Upper lobe of left lung (tissue), 6 donors: Measurements from ENCODE around the gene LNX1. TPM values are rescaled to one million over a fixed set of nuclear protein-coding genes. Genes with fewer than 3 reads are reported as not detected.

Experiments used
- ATAC-seq, 2 donors: fragments of 200-7000 bp; cut with Tn5 transposase; one replicate each; pipeline ENCODE4 v1.9.1; 2022; ENCODE audit warnings: mild to moderate bottlenecking in 2 of 2, moderate library complexity in 2 of 2; ENCODE audit not compliant: low FRiP score in 2 of 2
- DNase-seq, 2 donors: peaks; one replicate each; pipeline ENCODE4 v3.0.0-alpha.2; 2019 to 2020
- H3K27ac ChIP-seq, 4 donors: fragments of 200-600 bp; sonication (generic); one replicate each; pipeline ENCODE4 v1.5.1; 2016 to 2019
- H3K27me3 ChIP-seq, 4 donors: fragments of 200-600 bp; sonication (generic); one replicate each; pipeline ENCODE4 v1.5.1; 2017 to 2019
- H3K36me3 ChIP-seq, 4 donors: fragments of 200-600 bp; sonication (generic); one replicate each; pipeline ENCODE4 v1.5.1; 2016 to 2019
- H3K4me1 ChIP-seq, 4 donors: fragments of 200-600 bp; sonication (generic); one replicate each; pipeline ENCODE4 v1.5.1; 2018 to 2019
- H3K4me3 ChIP-seq, 4 donors: fragments of 200-600 bp; sonication (generic); one replicate each; pipeline ENCODE4 v1.5.1; 2017 to 2019; ENCODE audit warnings: mild to moderate bottlenecking in 2 of 4, moderate library complexity in 1 of 4
- H3K9me3 ChIP-seq, 4 donors: fragments of 200-600 bp; sonication (generic); one replicate each; pipeline ENCODE4 v1.5.1; 2018 to 2019
- EP300 ChIP-seq, 4 donors: sonication (generic); formaldehyde crosslinking; IDR thresholded peaks; one replicate each; pipeline ENCODE4 v1.5.1; 2017; ENCODE audit warnings: antibody characterized with exemption in 4 of 4, control low read depth in 2 of 4
- POLR2A ChIP-seq, 4 donors: fragments of 450-650 bp; IDR thresholded peaks; one replicate each; pipeline ENCODE4 v1.5.1; 2016 to 2017; ENCODE audit warnings: antibody characterized with exemption in 4 of 4, mild to moderate bottlenecking in 2 of 4
- POLR2AphosphoS5 ChIP-seq, 2 donors: sonication (generic); formaldehyde crosslinking; IDR thresholded peaks; one replicate each; pipeline ENCODE4 v1.5.1; 2017; ENCODE audit warnings: antibody characterized with exemption in 2 of 2
- WGBS, 2 donors: methylation state at CpG; one replicate each; pipeline ENCODE4 v1.1.5; 2017 to 2018; 5-methylcytosine and 5-hydroxymethylcytosine counted together
- total RNA-seq, 6 donors: library from RNA; depleted of rRNA in 4 of 6; stranded (reverse); fragments of >200 nt in 4 of 6; gene quantifications; one replicate each; pipeline versions ENCODE4 v1.1.0 to v1.2.1, GENCODE V29; 2016 to 2021
- TF ChIP-seq, protein P1 (sequence below), 6 experiments: fragments of 450-650 bp in 4 of 6; fragments of 200-600 bp in 2 of 6; sonication (generic) in 2 of 6; IDR thresholded peaks; one replicate each; pipeline ENCODE4 v1.5.1; 2016 to 2019; ENCODE audit warnings: antibody characterized with exemption in 6 of 6
- donor health status: DM: no; HTN: no; CAD: no; lungs with moderate emphysema.
- donor health status: DM: no; HTN: yes; CAD: no; lungs with severe emphysema.

LNX1 gene
- total RNA-seq, 6 donors from 2014 or later, result 2.7 to 7.3 (median 4.3) TPM

DNA sequence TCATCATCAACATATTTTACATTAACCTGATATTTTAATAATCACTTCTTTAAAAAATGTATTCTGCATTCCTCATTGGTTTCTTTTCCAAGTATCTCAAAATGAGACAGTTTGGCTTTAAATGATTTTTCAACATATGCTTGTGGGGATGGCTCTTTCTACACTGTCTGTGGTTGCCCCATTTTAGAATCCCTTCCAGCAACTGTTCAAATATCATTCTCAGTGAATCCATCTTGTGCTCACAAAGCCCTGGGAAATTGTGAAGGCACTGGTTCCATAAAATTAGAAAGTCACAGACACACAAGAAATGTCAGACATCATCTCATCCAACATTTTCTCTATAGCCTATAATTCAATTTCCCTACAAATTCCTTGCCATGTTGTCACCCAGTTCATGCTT, 103.5 kb downstream of the LNX1 start:
- DNase-seq (no peak), ATAC-seq (no peak)
- Histone ChIP-seq H3K27me3 (no peaks in the 10 kb centered on the region), H3K9me3 (no peaks in the 10 kb centered on the region), H3K4me1 (peaks cover 0 to 4% (median 3%) of the 10 kb centered on the region in 4 donors), H3K4me3 (no peak overlapping the region), H3K36me3 (no peaks in the 10 kb centered on the region), H3K27ac (no peak overlapping the region)
- no peak for TF ChIP-seq POLR2A (IDR thresholded peaks at IDR 0.05)
- no peak for TF ChIP-seq EP300 (IDR thresholded peaks at IDR 0.05)
- no peak for TF ChIP-seq POLR2AphosphoS5 (IDR thresholded peaks at IDR 0.05)
- TF ChIP-seq, protein P1, sequence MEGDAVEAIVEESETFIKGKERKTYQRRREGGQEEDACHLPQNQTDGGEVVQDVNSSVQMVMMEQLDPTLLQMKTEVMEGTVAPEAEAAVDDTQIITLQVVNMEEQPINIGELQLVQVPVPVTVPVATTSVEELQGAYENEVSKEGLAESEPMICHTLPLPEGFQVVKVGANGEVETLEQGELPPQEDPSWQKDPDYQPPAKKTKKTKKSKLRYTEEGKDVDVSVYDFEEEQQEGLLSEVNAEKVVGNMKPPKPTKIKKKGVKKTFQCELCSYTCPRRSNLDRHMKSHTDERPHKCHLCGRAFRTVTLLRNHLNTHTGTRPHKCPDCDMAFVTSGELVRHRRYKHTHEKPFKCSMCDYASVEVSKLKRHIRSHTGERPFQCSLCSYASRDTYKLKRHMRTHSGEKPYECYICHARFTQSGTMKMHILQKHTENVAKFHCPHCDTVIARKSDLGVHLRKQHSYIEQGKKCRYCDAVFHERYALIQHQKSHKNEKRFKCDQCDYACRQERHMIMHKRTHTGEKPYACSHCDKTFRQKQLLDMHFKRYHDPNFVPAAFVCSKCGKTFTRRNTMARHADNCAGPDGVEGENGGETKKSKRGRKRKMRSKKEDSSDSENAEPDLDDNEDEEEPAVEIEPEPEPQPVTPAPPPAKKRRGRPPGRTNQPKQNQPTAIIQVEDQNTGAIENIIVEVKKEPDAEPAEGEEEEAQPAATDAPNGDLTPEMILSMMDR (IDR thresholded peaks at IDR 0.05), result no peak

DNA sequence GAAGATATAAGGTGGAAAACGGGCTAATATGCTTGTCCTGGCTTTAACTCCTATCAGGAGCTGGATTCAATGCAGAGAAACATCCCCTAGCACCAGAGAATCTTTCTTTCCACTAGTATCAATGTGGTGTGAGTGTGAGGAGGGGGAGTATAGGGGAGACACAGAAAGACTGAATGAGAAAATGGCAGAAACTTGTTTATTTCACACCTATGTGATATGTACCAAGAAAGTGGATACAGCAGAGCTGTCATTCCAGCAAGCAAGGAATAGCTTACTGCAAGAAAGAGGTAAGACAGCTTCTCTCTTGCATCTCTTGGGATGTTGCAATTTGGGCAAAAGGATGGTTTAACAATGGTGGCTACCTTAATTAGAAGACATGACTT, 105.6 kb downstream of the LNX1 start:
- Histone ChIP-seq H3K9me3 (no peaks in the 10 kb centered on the region), H3K27ac (peak overlapping the region in 1 of 4 donors; percentile 1), H3K4me3 (no peak overlapping the region), H3K4me1 (no peaks in the 10 kb centered on the region), H3K36me3 (no peaks in the 10 kb centered on the region), H3K27me3 (no peaks in the 10 kb centered on the region)
- WGBS, 2 donors, result 67% methylated on average over 1 of the region's 1 CpG
- ATAC-seq (no peak), DNase-seq (no peak)
- no peak for TF ChIP-seq EP300 (IDR thresholded peaks at IDR 0.05)
- TF ChIP-seq, protein P1 (IDR thresholded peaks at IDR 0.05), result no peak

DNA sequence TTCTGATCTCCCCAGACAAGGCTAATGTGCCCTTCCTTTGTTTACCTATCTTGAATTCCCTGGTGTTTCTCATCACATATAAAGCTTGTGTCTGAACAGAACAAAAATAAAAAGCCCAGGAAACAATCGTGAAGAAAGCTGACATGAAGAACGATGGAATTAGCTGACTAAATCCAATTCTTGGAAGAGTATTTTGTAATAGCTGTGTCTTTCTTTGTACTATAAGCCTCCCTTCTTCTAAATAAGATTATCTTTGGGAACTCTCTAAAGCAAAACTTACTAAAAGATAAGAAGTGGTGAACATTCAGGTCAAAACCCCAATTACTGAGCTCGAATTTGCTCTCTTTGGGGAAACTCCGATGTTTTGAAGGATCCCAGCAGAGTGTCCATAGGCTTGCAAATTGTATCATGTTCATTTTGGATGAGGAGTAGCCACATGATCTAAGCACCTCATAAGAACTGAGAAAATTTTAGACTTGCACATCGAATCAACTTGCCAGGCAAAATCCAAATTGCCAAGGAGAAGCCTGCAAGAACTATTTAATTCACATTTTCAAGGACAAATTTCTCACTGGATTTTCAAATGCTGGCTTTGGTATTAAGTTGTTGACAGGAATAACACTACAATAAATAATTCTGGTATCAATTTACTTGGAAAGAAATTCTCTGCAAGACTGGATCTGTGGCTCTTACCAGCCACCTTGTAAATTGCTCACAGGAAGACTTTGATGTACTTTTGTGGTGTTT, 106.2 kb downstream of the LNX1 start:
- no peaks in the 10 kb centered on the region for H3K9me3 ChIP-seq
- no peak for ATAC-seq
- WGBS, 2 donors, result 68 to 79% methylated on average over 5 of the region's 5 CpGs
- no peak for DNase-seq
- H3K36me3 ChIP-seq, result no peaks in the 10 kb centered on the region
- H3K27me3 ChIP-seq, result no peaks in the 10 kb centered on the region
- TF ChIP-seq POLR2A (IDR thresholded peaks at IDR 0.05) (no peak), EP300 (IDR thresholded peaks at IDR 0.05) (no peak), POLR2AphosphoS5 (IDR thresholded peaks at IDR 0.05) (no peak)
- TF ChIP-seq, protein P1 (IDR thresholded peaks at IDR 0.05), result no peak
- peak overlapping the region in 2 of 4 donors; percentile 1 to 27 for H3K27ac ChIP-seq
- H3K4me1 ChIP-seq, result no peaks in the 10 kb centered on the region
- no peak overlapping the region for H3K4me3 ChIP-seq

DNA sequence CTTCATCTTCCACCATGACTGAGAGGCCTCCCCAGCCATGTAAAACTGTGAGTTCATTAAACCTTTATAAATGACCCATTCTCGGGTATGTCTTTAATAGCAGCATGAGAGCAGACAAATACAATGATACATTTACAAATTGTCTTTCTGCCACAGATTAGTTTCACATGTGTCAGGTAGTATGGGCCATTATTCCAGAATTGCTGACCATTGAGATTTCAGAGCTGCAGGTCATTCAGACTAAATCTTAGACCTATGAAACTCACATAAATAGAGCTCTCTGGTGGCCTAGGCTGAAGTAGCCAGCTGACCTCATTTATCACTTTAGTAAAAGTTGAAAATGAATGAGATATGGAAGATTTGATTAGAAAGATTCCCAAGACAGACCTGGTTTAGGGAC, 108.0 kb downstream of the LNX1 start:
- H3K36me3 ChIP-seq, result no peaks in the 10 kb centered on the region
- H3K4me3 ChIP-seq, result no peak overlapping the region
- no peaks in the 10 kb centered on the region for H3K9me3 ChIP-seq
- no peaks in the 10 kb centered on the region for H3K4me1 ChIP-seq
- WGBS, 2 donors, result 88 to 100% methylated on average over 1 of the region's 1 CpG
- no peak for ATAC-seq
- TF ChIP-seq EP300 (IDR thresholded peaks at IDR 0.05) (no peak), POLR2AphosphoS5 (IDR thresholded peaks at IDR 0.05) (no peak), POLR2A (IDR thresholded peaks at IDR 0.05) (no peak)
- TF ChIP-seq, protein P1 (IDR thresholded peaks at IDR 0.05), result no peak
- no peak overlapping the region for H3K27ac ChIP-seq
- no peaks in the 10 kb centered on the region for H3K27me3 ChIP-seq
- DNase-seq, result no peak

DNA sequence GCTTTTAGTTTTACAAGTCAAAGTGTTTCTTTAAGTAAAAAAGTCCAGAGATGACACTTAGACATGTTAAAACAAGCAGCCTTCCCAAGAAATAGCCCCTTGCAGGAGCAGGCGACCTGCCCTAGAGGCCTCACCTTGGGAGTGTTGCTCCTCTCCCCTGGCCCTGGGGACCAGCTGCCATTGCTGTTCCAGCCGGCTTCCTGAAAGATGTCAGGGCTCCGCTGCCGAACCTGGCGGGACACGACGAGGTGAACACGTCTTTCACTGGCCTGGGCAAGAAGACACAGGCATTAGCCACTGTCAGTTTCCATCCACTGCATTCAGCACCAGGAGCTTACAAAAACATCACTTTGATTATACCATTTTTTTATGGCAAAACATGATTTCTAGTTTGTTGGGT, 109.7 kb downstream of the LNX1 start:
- no peaks in the 10 kb centered on the region for H3K27me3 ChIP-seq
- no peak overlapping the region for H3K27ac ChIP-seq
- H3K4me3 ChIP-seq, result no peak overlapping the region
- 95 to 98% methylated on average over 8 of the region's 8 CpGs for WGBS, 2 donors
- no peaks in the 10 kb centered on the region for H3K9me3 ChIP-seq
- H3K4me1 ChIP-seq, result no peaks in the 10 kb centered on the region
- TF ChIP-seq, protein P1 (IDR thresholded peaks at IDR 0.05), result no peak
- peak in 1 of 2 donors; percentile 52 for DNase-seq
- ATAC-seq, result no peak
- H3K36me3 ChIP-seq, result no peaks in the 10 kb centered on the region
